HCEC 1CT (cell line): ENCODE data around the gene ITPKB.
A peak's percentile ranks its signal among the peaks of the same experiment; 100 is the strongest.
"Not testable (repeated sequence)": the region's sequence is repeated elsewhere in the genome, so short reads cannot be mapped to it uniquely, and the experiment has no call there.

Source experiments
- DNase-seq: peaks from one replicate; pipeline ENCODE4 v3.0.0-alpha.2; 2017

ITPKB gene

DNA sequence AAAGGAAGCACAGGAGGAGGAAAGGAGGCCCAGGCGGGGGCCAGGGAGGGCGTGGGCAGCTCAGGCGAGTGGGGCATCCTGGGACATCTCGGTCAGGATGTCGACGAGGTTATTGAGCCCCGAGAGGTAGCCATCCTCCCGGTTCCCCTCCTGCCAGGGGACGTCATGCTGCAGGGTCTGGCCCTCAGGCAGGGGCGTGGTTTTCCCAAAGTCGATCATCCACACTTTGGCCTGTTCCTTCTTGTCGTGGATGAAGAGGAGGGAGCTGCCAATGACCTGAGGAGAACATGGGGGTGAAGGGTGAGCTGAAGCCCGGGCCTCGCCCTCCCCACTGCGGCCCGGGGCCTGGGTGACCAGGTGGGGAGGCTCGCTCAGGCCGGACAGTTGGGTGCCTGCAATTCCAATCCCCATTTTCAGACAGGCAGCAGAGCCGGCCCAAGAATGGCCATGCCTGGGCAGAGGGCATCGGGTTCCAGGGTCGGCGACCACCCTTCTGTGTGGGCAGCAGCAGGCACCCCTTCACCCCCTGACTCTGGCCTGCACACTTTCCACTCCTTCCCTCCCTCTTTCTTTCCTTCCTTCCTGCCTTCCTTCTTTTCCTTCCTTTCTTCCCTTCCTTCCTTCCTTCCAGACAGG lies 104.4 kb downstream of the ITPKB start:
- DNase-seq, result no peak

DNA sequence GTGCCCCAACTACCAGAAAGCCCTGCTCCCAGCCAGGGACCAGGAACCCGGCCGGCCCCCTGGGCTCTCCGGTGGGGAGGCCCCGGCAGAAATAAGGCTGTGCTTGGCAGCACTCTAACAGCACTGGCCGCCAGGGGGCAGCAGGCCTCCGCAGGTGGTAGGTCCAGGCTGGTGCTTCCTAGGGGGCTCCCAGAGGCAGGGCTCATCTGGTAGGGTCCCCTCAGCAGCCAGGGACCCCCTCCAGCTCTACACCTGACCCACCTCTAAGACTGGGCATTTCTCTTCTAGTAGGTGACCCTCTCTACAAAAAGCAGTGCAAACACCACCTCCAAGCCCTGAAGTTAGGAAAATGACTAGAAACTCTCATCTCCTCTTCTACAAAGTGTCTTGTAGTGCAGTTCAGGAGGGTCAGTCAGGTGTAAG lies 104.9 kb downstream of the ITPKB start:
- peak; percentile 41 for DNase-seq

DNA sequence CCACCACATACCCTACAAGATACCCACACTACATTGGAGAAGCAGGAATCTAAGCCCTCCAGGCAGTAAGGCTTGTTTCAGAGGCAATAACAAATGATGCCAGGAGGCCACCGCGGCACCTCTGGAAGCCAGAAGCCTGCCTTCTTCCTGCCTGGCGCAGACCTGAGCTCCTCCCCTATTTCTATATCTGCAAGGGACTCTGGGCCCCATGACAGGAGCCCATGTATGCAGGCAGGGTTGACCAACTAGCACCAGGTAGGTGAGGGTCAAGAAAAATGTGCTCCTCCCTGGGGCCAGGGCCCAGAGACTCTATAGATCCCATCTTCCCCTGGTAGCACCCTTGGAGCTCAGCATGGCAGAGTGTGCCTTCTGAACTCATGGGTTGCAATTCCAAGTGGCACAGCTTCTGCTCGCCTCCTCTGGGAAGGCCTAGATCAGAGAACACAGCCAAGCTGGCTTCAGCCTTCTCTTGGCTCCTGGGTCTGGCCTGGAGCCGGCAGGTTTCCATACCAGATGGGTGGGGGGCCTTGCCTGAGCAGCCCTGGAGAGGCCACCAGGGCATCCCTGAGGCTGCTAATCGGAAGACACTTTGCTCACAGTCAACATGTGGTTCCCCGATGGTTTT lies 105.4 kb downstream of the ITPKB start:
- DNase-seq, result no peak

DNA sequence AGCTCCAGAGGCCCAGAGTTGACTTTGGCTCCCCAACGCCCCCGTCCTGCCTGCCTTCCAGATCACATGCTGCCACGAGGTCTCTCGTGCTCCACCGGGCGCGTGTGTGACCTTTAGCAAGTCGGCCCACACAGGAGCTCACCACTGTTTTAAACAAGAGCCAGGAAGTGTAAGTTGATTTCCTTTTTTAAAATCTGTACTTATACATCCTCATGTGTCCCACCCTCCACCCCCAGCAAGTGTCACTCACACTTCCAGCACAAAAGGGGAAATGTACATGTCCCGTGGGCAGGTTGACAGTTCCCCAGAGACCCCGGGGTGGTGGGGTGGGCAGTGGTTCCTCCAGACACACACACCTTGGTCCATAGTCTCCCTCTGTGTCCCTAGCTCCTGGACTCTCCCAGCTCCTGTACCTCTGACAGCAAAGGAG lies 106.1 kb downstream of the ITPKB start:
- DNase-seq, result no peak

DNA sequence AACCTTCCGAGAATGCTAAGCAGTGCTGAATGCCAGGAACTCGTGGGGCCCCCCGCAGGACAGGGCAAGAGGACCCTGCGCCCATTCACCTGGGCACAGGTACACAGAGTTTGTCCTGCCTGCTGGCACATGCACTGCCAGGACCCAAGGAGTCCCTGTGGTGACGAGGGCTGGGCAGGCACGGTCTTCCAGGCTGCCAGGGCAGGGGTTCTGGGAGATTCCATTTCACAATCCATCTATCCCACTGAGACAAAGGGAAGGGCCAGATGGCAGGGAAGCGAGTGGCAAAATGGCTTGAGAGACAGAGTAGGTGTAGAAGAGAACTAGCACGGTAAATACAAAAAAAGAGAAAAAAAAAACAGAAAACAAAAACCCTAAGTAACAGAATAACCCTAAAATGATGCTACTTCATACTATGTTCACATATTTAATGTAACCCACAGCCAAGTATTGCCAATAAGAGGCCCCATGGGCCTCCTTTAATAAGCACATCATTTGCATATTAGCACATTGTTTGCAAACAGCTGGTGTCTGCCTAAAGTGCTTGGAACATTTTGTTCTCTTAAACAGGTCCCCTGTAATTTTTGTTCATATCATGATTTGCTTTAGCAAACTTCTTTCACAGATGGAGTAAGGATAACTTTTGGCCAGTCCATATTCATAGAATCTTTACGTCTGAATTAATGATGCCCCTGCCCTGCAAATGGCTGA lies 106.8 kb downstream of the ITPKB start:
- no peak for DNase-seq

DNA sequence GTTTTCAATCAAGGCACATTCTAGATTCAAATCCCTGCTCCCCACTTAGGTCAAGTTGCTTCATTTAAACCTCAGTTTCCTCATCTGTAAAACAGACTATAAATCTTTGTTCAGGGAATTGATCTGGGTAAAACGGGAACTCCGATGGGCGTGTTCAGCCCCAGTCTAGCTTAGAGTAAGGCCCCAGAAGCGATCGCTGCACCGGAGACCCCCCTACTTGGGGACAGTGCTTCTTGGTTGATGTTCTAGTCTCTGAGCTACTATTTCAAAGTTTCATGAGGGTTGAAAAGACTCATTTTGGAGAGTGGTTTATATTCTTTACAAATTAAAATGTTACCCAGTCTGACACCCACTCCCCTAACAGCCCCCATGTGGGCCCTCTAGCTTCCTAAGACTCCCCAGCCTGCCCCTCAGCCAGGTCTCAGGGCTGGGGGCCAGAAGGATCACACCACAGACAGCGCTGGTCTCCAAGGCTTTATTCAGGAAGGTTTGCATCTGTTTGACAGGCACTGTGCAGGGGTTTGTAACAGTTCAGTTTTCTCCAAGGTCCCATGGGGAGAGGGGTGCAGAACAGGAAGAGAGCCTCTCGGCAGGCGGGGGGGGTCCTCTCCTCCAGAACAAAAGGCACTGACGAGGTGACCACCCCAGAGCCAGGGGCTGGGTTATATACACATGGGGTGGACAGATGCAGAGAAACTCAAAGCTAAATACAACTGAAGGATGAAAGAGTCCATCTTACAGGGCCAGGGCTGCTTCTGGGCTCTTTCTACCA lies 107.7 kb downstream of the ITPKB start:
- no peak for DNase-seq

DNA sequence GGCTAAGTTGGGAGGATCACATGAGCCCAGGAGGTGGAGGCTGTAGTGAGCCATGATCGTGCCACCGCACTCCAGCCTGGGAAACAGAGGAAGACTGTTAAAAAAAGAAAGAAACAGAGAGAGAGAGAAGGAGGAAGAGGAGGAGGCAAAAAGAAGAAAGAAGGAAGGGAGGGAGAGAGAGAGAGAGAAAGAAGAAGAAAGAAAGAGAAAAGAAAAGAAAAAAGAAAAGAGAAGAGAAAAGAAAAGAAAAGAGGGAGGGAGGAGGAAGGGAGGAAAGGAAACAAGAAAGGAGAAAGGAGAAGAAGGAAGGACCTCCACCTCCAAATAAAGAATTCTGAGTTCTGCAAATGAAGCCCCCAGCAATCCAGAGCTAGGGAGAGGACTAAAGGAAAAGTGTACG lies 108.5 kb downstream of the ITPKB start:
- no peak for DNase-seq

DNA sequence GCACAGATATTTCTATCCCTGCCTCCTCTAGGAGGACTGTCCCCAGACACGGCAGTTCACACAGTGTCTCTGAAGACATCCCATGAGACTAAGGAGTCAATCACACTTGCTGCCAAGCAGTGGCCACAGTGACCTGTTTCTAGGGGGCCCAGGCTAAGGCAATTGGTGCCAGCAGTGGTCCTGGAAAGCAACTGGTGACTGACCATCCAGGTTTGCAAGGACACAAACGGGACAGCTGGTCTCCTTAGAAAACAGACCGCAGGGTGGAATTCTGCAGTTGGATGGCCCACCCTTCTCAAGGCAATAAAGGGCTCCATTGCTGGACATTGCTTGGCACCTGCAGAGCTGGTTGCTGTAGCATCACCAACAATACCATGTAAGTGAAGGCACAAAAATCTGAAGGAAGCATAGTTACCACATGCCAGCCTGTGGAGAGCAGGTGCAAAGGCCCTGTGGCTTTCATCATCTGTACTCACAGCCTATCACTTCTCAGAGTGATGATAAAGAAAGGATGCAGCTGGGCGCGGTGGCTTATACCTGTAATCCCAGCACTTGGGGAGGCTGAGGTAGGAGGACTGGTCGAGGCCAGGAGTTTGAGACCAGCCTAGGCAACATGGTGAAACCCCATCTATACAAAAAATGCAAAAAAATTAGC lies 109.1 kb downstream of the ITPKB start:
- no peak for DNase-seq

DNA sequence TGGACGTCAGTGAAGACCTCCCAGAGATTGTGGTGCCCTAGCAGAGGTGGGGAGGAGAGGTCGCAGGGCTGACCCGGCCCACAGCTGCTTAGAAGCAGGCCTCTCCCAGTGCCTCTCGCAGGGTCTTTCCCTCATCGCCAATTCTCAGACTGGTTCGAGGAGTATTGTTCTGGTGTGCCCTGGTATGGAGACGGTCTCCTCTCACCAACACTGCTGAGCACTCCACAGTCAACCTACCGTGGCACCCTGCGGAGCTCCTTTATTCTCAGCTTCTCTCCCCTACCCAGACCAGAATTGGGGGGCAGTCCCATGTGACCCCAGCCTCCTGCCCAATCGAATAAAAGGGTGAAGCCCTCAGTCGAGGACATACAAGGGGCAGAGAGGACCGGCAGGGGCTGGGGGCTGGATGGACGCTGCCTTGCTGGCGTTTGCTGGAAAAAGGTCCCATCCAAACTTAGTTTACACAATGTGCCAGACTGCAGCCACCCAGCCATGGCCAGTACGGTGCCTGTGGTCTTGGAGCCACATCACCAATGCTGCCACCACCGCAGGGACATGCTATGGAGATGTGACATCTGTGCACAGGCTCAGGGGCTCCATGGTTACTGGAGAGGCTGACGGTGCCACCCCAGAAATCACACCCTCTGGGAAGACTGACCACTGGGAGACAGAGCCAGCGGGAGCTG lies 109.7 kb downstream of the ITPKB start:
- no peak for DNase-seq

DNA sequence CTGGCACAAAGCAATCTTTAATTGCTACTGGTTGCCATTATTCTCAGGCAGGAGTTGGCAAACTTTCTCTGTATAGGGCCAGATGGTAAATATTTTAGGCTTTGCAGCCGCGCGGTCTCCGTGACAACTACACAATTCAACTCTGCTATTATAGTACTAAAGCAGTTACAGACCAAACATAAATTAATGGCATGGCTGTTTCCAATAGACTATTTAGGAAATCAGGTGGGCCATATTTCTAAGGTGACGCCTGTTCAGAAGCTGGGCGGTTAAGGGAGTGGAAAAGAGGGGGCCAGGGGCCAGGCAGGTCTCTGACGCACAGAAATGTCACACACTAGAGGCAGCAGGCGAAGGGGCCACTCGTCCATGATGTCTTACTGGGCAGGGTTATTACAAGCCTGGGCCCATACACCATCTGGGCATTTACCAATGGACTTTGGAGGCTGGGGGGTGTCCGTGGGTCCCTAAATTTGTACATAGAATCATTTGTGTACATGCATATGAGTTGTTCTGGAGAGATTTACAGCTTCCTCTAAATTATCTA lies 110.4 kb downstream of the ITPKB start:
- DNase-seq, result no peak

DNA sequence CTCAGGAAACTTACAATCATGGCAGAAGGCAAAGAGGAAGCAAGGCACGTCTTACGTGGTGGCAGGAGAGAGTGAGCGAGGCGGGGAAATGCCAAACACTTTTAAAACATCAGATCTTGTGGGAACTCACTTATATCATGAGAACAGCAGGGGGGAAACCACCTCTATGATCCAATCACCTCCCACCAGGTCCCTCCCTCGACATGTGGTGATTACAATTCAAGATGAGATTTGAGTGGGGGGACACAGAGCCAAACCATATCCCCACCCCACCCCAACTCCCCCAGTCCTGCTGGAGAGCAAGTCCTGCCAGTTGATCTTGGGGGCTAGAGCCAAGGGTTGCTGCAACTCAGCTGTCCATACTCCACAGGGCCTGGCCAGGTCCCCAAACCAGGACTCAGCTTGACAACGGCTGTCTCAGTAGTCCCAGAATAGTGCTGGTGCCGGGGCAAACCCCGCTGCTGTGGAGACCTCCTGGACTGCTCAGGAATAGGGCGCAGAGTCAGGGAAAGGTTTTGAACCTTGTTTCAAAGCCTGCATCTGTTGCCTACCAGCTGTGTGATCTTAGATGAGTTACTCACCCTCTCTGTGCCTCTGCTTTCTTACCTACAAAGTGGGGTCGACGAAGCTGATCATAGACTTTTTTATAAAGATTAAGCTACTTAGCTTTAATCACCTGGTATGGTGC lies 111.0 kb downstream of the ITPKB start:
- DNase-seq, result no peak

DNA sequence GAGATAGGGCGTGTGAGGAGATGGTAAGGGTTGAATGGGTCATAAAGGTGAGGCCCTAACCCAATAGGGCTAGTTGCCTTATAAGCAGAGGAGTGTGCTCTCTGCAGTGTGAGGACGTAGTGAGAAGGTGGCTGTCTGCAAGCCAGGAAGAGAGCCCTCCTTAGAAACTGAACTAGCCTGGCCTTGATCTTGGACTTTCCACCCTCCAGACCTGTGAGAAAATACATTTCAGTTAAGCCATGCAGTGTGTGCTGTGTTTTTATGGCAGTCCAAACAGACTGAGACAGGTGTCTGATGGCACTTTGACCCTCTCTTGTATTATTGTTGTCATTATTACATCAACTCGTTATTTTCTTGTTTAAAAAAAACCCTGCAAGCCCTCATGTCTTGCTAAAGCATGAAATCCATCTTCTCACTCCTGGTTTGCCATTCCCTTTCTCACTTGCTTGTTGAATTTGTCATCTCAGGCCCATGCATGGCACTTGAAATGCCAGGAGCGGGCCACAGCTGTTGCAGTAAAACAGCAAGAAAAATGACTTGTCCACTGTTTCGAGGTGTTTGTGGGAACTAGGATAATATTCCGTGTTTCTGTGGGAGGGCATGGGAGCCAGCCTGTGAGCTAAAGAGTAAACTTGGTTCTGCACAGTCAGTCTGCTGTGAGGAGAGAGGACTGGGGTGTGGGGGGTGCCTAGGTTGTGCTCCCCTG lies 111.9 kb downstream of the ITPKB start:
- no peak for DNase-seq

DNA sequence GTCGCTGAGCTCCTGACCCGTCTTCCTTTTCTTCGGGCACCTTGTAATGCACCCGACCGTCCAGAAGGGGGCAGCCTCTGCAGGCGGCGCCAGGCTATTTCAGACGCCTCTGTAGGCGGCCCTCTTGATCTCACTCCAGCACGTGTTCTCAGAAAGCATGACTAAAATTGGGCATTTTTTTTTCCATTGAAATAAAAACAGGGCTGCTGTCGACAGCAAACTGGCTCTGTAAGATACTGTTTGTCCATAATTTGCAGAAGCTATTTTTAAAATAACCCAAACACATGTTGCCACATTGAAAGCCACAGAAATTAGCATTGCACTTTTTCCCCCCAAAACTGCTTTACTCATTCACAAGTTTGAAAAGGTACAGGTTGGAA lies 112.5 kb downstream of the ITPKB start:
- peak; percentile 62 for DNase-seq

DNA sequence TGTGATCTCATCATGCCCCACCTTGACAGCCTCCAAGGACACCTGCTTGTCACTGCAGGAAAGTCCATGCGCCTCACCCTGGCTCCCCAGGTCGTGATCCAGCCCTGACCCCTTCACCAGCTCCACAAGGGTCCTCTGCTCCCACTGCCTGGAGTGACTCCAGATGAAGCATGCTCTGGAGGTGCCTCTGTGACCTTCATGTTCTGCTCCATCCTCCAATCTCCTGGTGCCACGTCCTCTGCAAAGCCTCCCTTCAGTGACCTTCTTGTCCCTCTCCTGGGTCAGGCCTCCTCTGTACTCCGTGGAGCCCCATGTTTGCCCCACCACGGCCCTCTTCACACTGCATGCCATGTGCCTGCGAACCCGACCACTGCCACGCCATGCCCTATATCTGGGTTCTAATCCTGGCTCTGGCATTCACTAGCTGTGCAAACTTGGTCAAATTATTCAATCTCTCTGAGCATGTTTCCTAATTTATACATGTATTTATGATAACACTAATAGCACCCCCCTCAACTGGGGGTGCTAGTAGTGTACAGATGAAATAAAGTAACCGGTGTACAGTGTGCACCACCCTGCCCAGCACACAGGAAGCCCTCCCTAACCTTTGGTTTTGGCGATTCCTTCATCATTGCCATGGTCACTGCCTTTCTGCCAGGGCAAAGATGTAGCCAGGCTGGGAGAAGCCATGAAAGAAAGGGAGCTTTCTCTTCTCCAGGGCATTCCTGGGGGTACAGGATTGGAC lies 113.1 kb downstream of the ITPKB start:
- DNase-seq, result no peak

DNA sequence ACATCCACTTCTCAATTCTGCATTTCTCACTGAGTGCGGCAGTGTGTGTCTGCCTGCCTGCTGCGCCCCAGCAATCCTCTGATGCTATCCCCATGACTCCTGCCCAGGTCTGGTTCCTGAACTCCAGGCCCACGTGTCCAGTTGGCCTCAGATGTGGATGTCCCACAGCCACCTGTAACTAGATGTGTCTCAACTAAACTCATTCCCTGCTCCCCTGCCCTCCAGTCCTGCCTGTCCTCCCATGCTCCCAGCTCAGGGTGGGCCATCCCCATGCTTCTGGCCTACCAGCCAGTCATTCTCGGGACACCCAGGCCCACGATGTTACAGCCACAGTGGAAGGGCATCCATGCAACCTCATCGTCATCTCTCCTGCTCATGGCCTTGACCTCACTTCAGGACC lies 113.8 kb downstream of the ITPKB start:
- DNase-seq, result no peak

DNA sequence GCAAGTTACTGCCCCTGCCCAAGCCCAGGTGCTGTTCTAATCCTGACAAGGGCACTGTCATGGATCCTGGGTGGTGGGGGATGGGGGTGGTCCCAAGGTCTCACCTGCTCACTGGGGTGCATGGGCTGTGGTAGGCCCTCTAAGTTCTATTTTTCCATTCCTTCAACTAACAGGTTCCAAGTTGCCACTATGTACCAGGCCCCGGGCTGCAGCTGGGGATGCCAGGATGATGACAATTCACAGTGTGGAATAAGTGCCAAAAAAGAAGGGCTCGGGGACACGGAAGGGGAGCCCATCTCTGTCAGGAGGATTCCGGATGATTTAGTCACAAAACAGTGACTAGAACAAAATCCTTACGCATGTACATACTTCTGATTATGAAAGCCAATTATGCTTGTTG lies 114.6 kb downstream of the ITPKB start:
- DNase-seq, result peak; percentile 56

DNA sequence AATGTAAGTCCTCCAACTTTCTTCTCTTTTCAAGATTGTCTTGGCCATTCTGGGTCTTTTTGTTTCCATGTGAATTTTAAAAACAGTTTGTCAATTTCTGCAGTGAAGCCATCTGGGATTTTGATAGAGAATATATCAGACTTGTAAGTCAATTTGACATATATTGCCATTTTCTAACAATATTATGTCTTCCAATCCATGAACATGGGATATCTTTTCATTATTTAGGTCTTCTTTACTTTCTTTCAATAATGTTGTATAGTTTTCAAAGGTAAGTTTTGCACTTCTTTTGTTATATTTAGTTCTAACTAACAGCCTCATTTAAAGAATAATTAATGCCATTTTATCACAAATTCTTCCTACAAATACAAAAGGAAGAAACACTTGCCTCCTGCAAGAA lies 117.1 kb downstream of the ITPKB start:
- no peak for DNase-seq

DNA sequence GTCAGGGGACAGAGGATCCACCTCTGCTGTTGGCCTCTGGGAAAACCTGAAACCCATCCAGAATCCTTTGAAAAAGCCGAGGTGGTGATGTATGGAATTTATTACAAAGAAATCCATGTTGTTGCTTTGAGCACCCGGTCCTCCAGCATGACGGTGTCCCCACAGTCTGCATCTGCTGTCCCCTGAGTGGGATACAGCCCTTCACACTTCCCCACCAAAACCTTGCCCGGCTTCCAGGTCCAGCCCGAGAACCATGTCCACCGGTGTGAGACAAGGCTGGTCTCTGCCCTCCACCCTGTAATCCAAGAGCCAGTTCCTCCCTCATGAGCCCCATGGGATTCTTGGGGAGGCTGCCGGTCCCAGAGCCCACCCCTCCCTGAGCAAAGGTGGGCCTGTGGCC lies 120.1 kb downstream of the ITPKB start:
- no peak for DNase-seq

DNA sequence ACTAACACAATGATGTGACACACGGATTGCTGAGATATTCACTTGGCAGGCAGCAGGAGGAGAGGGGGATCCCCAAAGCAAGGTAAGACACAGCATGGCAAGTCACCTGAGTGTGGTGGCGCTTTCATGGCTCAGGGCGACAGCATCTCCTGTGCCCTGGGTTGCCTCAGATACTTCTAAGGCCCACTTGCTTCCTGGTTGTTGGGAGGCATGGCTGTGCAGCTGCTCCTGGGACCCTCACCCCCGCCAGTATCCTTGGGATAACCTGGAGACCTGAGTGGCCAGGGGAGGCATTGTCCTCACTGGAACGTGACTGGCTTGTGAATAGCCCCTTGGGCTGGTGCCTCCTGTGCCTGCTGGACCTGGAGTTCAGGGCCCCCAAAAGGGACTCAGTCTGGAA lies 120.7 kb downstream of the ITPKB start:
- no peak for DNase-seq

DNA sequence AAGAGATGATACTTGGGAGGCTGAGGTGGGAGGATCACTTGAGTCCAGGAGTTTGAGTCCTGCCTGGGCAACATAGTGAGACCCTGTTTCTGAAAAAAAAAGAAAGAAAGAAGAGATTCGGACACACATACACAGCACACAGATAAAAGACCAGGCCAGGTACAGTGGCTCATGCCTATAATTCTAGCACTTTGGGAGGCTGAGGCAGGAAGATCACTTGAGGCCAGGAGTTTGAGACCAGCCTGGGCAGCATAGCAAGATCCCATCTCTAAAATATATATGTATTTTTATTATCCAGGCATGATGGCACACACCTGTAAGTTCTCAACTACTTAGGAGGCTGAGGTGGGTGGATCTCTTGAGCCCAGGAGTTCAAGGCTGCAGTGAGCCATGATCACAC lies 121.4 kb downstream of the ITPKB start:
- not testable (repeated sequence) for DNase-seq
